ENCODE data around the gene UCK1. TPM values are rescaled to one million over a fixed set of nuclear protein-coding genes. Genes with fewer than 3 reads are reported as not detected.
"Not testable (repeated sequence)": the region's sequence is repeated elsewhere in the genome, so short reads cannot be mapped to it uniquely, and the experiment has no call there.

Gene UCK1
- total and polyA plus RNA-seq, 2 experiments from 2014 or later: 22.2 to 36.8 TPM

GRCh38 chr9:131516100-131516499 lies 15.0 kb downstream of the UCK1 start:
- Histone ChIP-seq H3K4me3 (no peak overlapping the region), H3K27me3 (no peaks in the 10 kb centered on the region), H3K27ac (no peak overlapping the region), H3K9me3 (ENCODE audit: low read depth) (no peaks in the 10 kb centered on the region), H3K36me3 (replicated peaks; ENCODE audit: insufficient read depth, low read depth) (no peaks in the 10 kb centered on the region), H3K4me1 (ENCODE audit: insufficient read depth) (no peaks in the 10 kb centered on the region), H4K20me1 (ENCODE audit: insufficient read depth, poor library complexity, severe bottlenecking) (no peaks in the 10 kb centered on the region), H2AFZ (no peak overlapping the region), H3K4me2 (no peak overlapping the region), H3K79me2 (no peaks in the 10 kb centered on the region), H3K9me2 (replicated peaks; ENCODE audit: insufficient read depth) (no peaks in the 10 kb centered on the region)
- no peak for DNase-seq (ENCODE audit: low spot score)
- TF ChIP-seq EZH2 (IDR thresholded peaks at IDR 0.05; ENCODE audit: borderline replicate concordance) (no peak), CTCF (IDR thresholded peaks at IDR 0.05; ENCODE audit: poor library complexity) (no peak), EZH2phosphoT487 (IDR thresholded peaks at IDR 0.05; ENCODE audit: low read depth, severe bottlenecking, unreplicated experiment) (no peak)
- 95% methylated on average over 12 of the region's 15 CpGs for WGBS (ENCODE audit: low lambda C conversion rate, missing lambda C conversion rate)

- not testable (repeated sequence) for H3K27ac ChIP-seq
Measured at GRCh38 chr9:131515559-131516031, 15.5 kb downstream of the UCK1 start.

GRCh38 chr9:131513177-131513576 lies 17.9 kb downstream of the UCK1 start:
- no peaks in the 10 kb centered on the region for H3K4me1 ChIP-seq (ENCODE audit: insufficient read depth)
- H3K27me3 ChIP-seq: no peaks in the 10 kb centered on the region
- no peaks in the 10 kb centered on the region for H3K36me3 ChIP-seq (replicated peaks; ENCODE audit: insufficient read depth, low read depth)
- TF ChIP-seq EZH2 (IDR thresholded peaks at IDR 0.05; ENCODE audit: borderline replicate concordance): no peak
- no peak for TF ChIP-seq CTCF (IDR thresholded peaks at IDR 0.05; ENCODE audit: poor library complexity)
- no peak for TF ChIP-seq EZH2phosphoT487 (IDR thresholded peaks at IDR 0.05; ENCODE audit: low read depth, severe bottlenecking, unreplicated experiment)
- no peak for DNase-seq (ENCODE audit: low spot score)
- H4K20me1 ChIP-seq (ENCODE audit: insufficient read depth, poor library complexity, severe bottlenecking): no peaks in the 10 kb centered on the region
- no peaks in the 10 kb centered on the region for H3K9me2 ChIP-seq (replicated peaks; ENCODE audit: insufficient read depth)
- H3K27ac ChIP-seq: no peak overlapping the region
- H2AFZ ChIP-seq: no peak overlapping the region
- H3K4me2 ChIP-seq: no peak overlapping the region
- H3K79me2 ChIP-seq: no peaks in the 10 kb centered on the region
- WGBS (ENCODE audit: low lambda C conversion rate, missing lambda C conversion rate): 97% methylated on average over 14 of the region's 15 CpGs
- H3K9me3 ChIP-seq (ENCODE audit: low read depth): no peaks in the 10 kb centered on the region
- H3K4me3 ChIP-seq: no peak overlapping the region

More at GRCh38 chr9:131515559-131516031, 15.5 kb downstream of the UCK1 start:
- not testable (repeated sequence) for H3K4me3 ChIP-seq; H3K4me2 ChIP-seq; H2AFZ ChIP-seq; H3K27me3 ChIP-seq; H4K20me1 ChIP-seq (ENCODE audit: insufficient read depth, poor library complexity, severe bottlenecking); H3K4me1 ChIP-seq (ENCODE audit: insufficient read depth); H3K36me3 ChIP-seq (replicated peaks; ENCODE audit: insufficient read depth, low read depth); H3K79me2 ChIP-seq; H3K9me3 ChIP-seq (ENCODE audit: low read depth); DNase-seq (ENCODE audit: low spot score); H3K9me2 ChIP-seq (replicated peaks; ENCODE audit: insufficient read depth)
- 94% methylated on average over 9 of the region's 12 CpGs for WGBS (ENCODE audit: low lambda C conversion rate, missing lambda C conversion rate)

GRCh38 chr9:131511880-131512279 lies 19.2 kb downstream of the UCK1 start:
- Histone ChIP-seq H3K36me3 (replicated peaks; ENCODE audit: insufficient read depth, low read depth) (no peaks in the 10 kb centered on the region), H3K4me2 (no peak overlapping the region), H3K4me3 (no peak overlapping the region), H4K20me1 (ENCODE audit: insufficient read depth, poor library complexity, severe bottlenecking) (no peaks in the 10 kb centered on the region), H3K4me1 (ENCODE audit: insufficient read depth) (no peaks in the 10 kb centered on the region), H3K79me2 (no peaks in the 10 kb centered on the region), H2AFZ (no peak overlapping the region), H3K9me2 (replicated peaks; ENCODE audit: insufficient read depth) (no peaks in the 10 kb centered on the region), H3K27ac (no peak overlapping the region), H3K27me3 (no peaks in the 10 kb centered on the region), H3K9me3 (ENCODE audit: low read depth) (no peaks in the 10 kb centered on the region)
- 95% methylated on average over 6 of the region's 6 CpGs for WGBS (ENCODE audit: low lambda C conversion rate, missing lambda C conversion rate)
- TF ChIP-seq EZH2 (IDR thresholded peaks at IDR 0.05; ENCODE audit: borderline replicate concordance): no peak
- TF ChIP-seq CTCF (IDR thresholded peaks at IDR 0.05; ENCODE audit: poor library complexity): no peak
- TF ChIP-seq EZH2phosphoT487 (IDR thresholded peaks at IDR 0.05; ENCODE audit: low read depth, severe bottlenecking, unreplicated experiment): no peak
- DNase-seq (ENCODE audit: low spot score): no peak
